Thyroid gland (tissue), 4 donors: ENCODE data around the gene UNC5C.

Experiments used
- CTCF ChIP-seq, 6 experiments: fragments of 200-600 bp in 3 of 6; fragments of 450-650 bp in 3 of 6; sonication (generic) in 3 of 6; IDR thresholded peaks; one replicate each; pipeline ENCODE4 v1.5.1; 2016 to 2019; ENCODE audit warnings: antibody characterized with exemption in 6 of 6, mild to moderate bottlenecking in 2 of 6, inconsistent platforms in 1 of 6, moderate library complexity in 1 of 6
- POLR2A ChIP-seq, 2 donors: fragments of 450-650 bp; IDR thresholded peaks; one replicate each; pipeline ENCODE4 v1.6.1; 2017; ENCODE audit warnings: antibody characterized with exemption in 2 of 2, mild to moderate bottlenecking in 2 of 2, moderate library complexity in 1 of 2

- TF ChIP-seq CTCF (IDR thresholded peaks at IDR 0.05) (no peak), POLR2A (IDR thresholded peaks at IDR 0.05) (no peak)
Observed at GRCh38 chr4:95529946-95530345, 18.8 kb downstream of the UNC5C start.
